Measurements from ENCODE around the gene PTPN21. TPM values are rescaled to one million over a fixed set of nuclear protein-coding genes. Genes with fewer than 3 reads are reported as not detected.

The PTPN21 gene
- total and polyA plus RNA-seq, 9 of the 15 experiments (the other 6 are each of a cell fraction or from before 2014, with no cell fraction given), result 0.06 to 1.9 (median 0.94) TPM

GRCh38 chr14:88597038-88597437 is 42.2 kb upstream of the PTPN21 start (continued):
- TF ChIP-seq ZBTB40 (IDR thresholded peaks at IDR 0.05), result no peak
- no peak for TF ChIP-seq ZBTB40 (CRISPR knock-in tag; IDR thresholded peaks at IDR 0.05)
- TF ChIP-seq FOXA1 (IDR thresholded peaks at IDR 0.05; ENCODE audit: borderline replicate concordance), result no peak
- no peak for TF ChIP-seq SMARCA5 (IDR thresholded peaks at IDR 0.05)
